ENCODE measurements around the gene PJA1.

The PJA1 gene

GRCh38 chrX:69185886-69186285 lies 20.6 kb upstream of the PJA1 start:
- no peaks in the 10 kb centered on the region for H3K9me3 Mint-ChIP-seq
- H3K36me3 Mint-ChIP-seq (ENCODE audit: insufficient read depth) = no peaks in the 10 kb centered on the region

DNA sequence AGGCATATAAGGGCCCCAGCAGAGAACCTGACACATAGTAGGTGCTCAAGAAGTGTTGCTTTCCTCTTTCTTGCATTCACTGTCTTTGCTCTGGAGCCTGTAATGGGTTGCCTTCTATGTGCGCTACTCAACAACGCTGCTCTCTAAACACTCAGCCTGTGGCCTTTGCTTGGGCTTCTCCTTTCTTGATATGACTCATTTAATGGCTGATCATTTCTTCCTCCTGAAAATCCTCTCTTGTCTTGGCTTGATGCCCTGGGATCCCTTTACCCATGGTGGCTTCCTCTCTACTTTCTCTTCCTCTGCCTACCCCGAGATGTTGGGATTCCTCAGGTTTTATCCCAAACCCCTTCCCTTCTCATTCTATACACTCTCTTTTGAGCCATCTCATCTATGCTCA lies 19.9 kb upstream of the PJA1 start:
- ATAC-seq (replicated peaks; ENCODE audit: extremely low read depth, poor library complexity, severe bottlenecking) = no peak
- Mint-ChIP-seq H3K4me1 (no peaks in the 10 kb centered on the region), H3K36me3 (ENCODE audit: insufficient read depth) (no peaks in the 10 kb centered on the region)

More at GRCh38 chrX:69185886-69186285, 20.6 kb upstream of the PJA1 start:
- peaks cover 1% of the 10 kb centered on the region for H3K27me3 Mint-ChIP-seq
- no peak overlapping the region for H3K4me3 Mint-ChIP-seq
- no peak for ATAC-seq (replicated peaks; ENCODE audit: extremely low read depth, poor library complexity, severe bottlenecking)
- no peaks in the 10 kb centered on the region for H3K4me1 Mint-ChIP-seq
- DNase-seq (ENCODE audit: low spot score in 2 of 2) = no peak
- H3K27ac Mint-ChIP-seq (ENCODE audit: low read depth) = no peak overlapping the region

GRCh38 chrX:69182818-69183380 lies 17.6 kb upstream of the PJA1 start:
- H3K4me1 Mint-ChIP-seq = no peaks in the 10 kb centered on the region
- peaks cover 12% of the 10 kb centered on the region for H3K27me3 Mint-ChIP-seq
- DNase-seq (ENCODE audit: low spot score in 2 of 2) (no peak), ATAC-seq (replicated peaks; ENCODE audit: extremely low read depth, poor library complexity, severe bottlenecking) (no peak)
- H3K9me3 Mint-ChIP-seq = no peaks in the 10 kb centered on the region
- H3K27ac Mint-ChIP-seq (ENCODE audit: low read depth) = no peak overlapping the region
- H3K36me3 Mint-ChIP-seq (ENCODE audit: insufficient read depth) = no peaks in the 10 kb centered on the region
- no peak overlapping the region for H3K4me3 Mint-ChIP-seq

More for the DNA sequence above, 19.9 kb upstream of the PJA1 start:
- no peak for DNase-seq (ENCODE audit: low spot score in 2 of 2)
- Mint-ChIP-seq H3K27me3 (peaks cover 9% of the 10 kb centered on the region), H3K4me3 (no peak overlapping the region), H3K27ac (ENCODE audit: low read depth) (no peak overlapping the region), H3K9me3 (no peaks in the 10 kb centered on the region)

GRCh38 chrX:69179380-69179911 lies 14.2 kb upstream of the PJA1 start:
- Mint-ChIP-seq H3K9me3 (no peaks in the 10 kb centered on the region), H3K4me1 (no peaks in the 10 kb centered on the region), H3K27me3 (peaks cover 12% of the 10 kb centered on the region), H3K27ac (ENCODE audit: low read depth) (no peak overlapping the region), H3K4me3 (no peak overlapping the region), H3K36me3 (ENCODE audit: insufficient read depth) (no peaks in the 10 kb centered on the region)
- no peak for DNase-seq (ENCODE audit: low spot score in 2 of 2)
- ATAC-seq (replicated peaks; ENCODE audit: extremely low read depth, poor library complexity, severe bottlenecking) = no peak

GRCh38 chrX:69178592-69178991 lies 13.3 kb upstream of the PJA1 start:
- ATAC-seq (replicated peaks; ENCODE audit: extremely low read depth, poor library complexity, severe bottlenecking) (no peak), DNase-seq (ENCODE audit: low spot score in 2 of 2) (no peak)
- Mint-ChIP-seq H3K36me3 (ENCODE audit: insufficient read depth) (no peaks in the 10 kb centered on the region), H3K27ac (ENCODE audit: low read depth) (no peak overlapping the region), H3K4me1 (no peaks in the 10 kb centered on the region), H3K4me3 (no peak overlapping the region), H3K27me3 (peaks cover 12% of the 10 kb centered on the region), H3K9me3 (no peaks in the 10 kb centered on the region)

- H3K27me3 Mint-ChIP-seq = peaks cover 12% of the 10 kb centered on the region
Measured at GRCh38 chrX:69177511-69178162, 12.4 kb upstream of the PJA1 start.

DNA sequence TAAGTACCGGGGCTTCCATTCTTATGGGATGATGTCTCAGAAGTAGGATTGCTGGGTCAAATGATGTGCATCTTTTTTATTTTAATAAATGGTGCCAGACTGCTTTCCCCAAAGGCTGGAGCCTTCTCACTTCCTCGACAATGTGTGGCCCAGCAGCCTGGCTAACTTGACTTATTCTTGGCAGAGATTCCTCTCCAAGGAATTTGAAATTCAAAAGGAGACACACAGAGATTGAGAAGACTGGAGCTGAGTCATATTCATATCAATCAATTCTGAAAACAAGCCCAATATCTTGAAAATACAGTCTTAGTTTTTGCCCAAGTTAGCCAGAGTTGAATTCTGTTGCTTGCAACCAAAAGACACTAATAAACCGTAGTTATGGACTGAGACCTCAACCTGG lies 10.8 kb upstream of the PJA1 start:
- Mint-ChIP-seq H3K9me3 (no peaks in the 10 kb centered on the region), H3K4me3 (no peak overlapping the region), H3K36me3 (ENCODE audit: insufficient read depth) (no peaks in the 10 kb centered on the region), H3K27me3 (peaks cover 12% of the 10 kb centered on the region), H3K4me1 (no peaks in the 10 kb centered on the region), H3K27ac (ENCODE audit: low read depth) (no peak overlapping the region)
- ATAC-seq (replicated peaks; ENCODE audit: extremely low read depth, poor library complexity, severe bottlenecking) (no peak), DNase-seq (ENCODE audit: low spot score in 2 of 2) (no peak)

More at GRCh38 chrX:69177511-69178162, 12.4 kb upstream of the PJA1 start:
- Mint-ChIP-seq H3K4me1 (no peaks in the 10 kb centered on the region), H3K9me3 (no peaks in the 10 kb centered on the region), H3K4me3 (no peak overlapping the region), H3K27ac (ENCODE audit: low read depth) (no peak overlapping the region), H3K36me3 (ENCODE audit: insufficient read depth) (no peaks in the 10 kb centered on the region)
- ATAC-seq (replicated peaks; ENCODE audit: extremely low read depth, poor library complexity, severe bottlenecking) = no peak
- no peak for DNase-seq (ENCODE audit: low spot score in 2 of 2)

- no peak for DNase-seq (ENCODE audit: low spot score in 2 of 2)
- no peaks in the 10 kb centered on the region for H3K4me1 Mint-ChIP-seq
- H3K36me3 Mint-ChIP-seq (ENCODE audit: insufficient read depth) = no peaks in the 10 kb centered on the region
- no peak for ATAC-seq (replicated peaks; ENCODE audit: extremely low read depth, poor library complexity, severe bottlenecking)
- H3K4me3 Mint-ChIP-seq = no peak overlapping the region
- H3K27ac Mint-ChIP-seq (ENCODE audit: low read depth) = no peak overlapping the region
- H3K9me3 Mint-ChIP-seq = no peaks in the 10 kb centered on the region
- no peaks in the 10 kb centered on the region for H3K27me3 Mint-ChIP-seq
Measured at GRCh38 chrX:69173906-69174305, 8.7 kb upstream of the PJA1 start.

- ATAC-seq (replicated peaks; ENCODE audit: extremely low read depth, poor library complexity, severe bottlenecking) = no peak
Measured at GRCh38 chrX:69172937-69173336, 7.7 kb upstream of the PJA1 start.

GRCh38 chrX:69170319-69170718 lies 5.1 kb upstream of the PJA1 start:
- Mint-ChIP-seq H3K9me3 (no peaks in the 10 kb centered on the region), H3K36me3 (ENCODE audit: insufficient read depth) (peaks cover 1% of the 10 kb centered on the region), H3K4me1 (no peaks in the 10 kb centered on the region), H3K27ac (ENCODE audit: low read depth) (no peak overlapping the region), H3K27me3 (no peaks in the 10 kb centered on the region), H3K4me3 (no peak overlapping the region)
- DNase-seq (ENCODE audit: low spot score in 2 of 2) = no peak
- ATAC-seq (replicated peaks; ENCODE audit: extremely low read depth, poor library complexity, severe bottlenecking) = no peak

More at GRCh38 chrX:69172937-69173336, 7.7 kb upstream of the PJA1 start:
- no peaks in the 10 kb centered on the region for H3K9me3 Mint-ChIP-seq
- H3K4me1 Mint-ChIP-seq = no peaks in the 10 kb centered on the region
- no peaks in the 10 kb centered on the region for H3K27me3 Mint-ChIP-seq
- no peak overlapping the region for H3K27ac Mint-ChIP-seq (ENCODE audit: low read depth)
- H3K36me3 Mint-ChIP-seq (ENCODE audit: insufficient read depth) = no peaks in the 10 kb centered on the region
- no peak overlapping the region for H3K4me3 Mint-ChIP-seq
- DNase-seq (ENCODE audit: low spot score in 2 of 2) = no peak

- peak overlapping the region; percentile 72 for H3K27ac Mint-ChIP-seq (ENCODE audit: low read depth)
- H3K36me3 Mint-ChIP-seq (ENCODE audit: insufficient read depth) = peaks cover 5% of the 10 kb centered on the region
- DNase-seq (ENCODE audit: low spot score in 2 of 2) (peak; percentile 15 to 20), ATAC-seq (replicated peaks; ENCODE audit: extremely low read depth, poor library complexity, severe bottlenecking) (peak; percentile 63)
- H3K4me1 Mint-ChIP-seq = peaks cover 29% of the 10 kb centered on the region
- H3K27me3 Mint-ChIP-seq = no peaks in the 10 kb centered on the region
- no peaks in the 10 kb centered on the region for H3K9me3 Mint-ChIP-seq
- peak overlapping the region; percentile 83 for H3K4me3 Mint-ChIP-seq
Measured at GRCh38 chrX:69163936-69164741, 1.1 kb downstream of the PJA1 start.

- H3K4me1 Mint-ChIP-seq = peaks cover 29% of the 10 kb centered on the region
- peak overlapping the region; percentile 72 for H3K27ac Mint-ChIP-seq (ENCODE audit: low read depth)
- H3K4me3 Mint-ChIP-seq = peak overlapping the region; percentile 83
- no peaks in the 10 kb centered on the region for H3K27me3 Mint-ChIP-seq
- DNase-seq (ENCODE audit: low spot score in 2 of 2) (no peak), ATAC-seq (replicated peaks; ENCODE audit: extremely low read depth, poor library complexity, severe bottlenecking) (no peak)
- no peaks in the 10 kb centered on the region for H3K9me3 Mint-ChIP-seq
- peaks cover 5% of the 10 kb centered on the region for H3K36me3 Mint-ChIP-seq (ENCODE audit: insufficient read depth)
Measured at GRCh38 chrX:69162361-69162865, 2.8 kb downstream of the PJA1 start.
